ENCODE results near the gene FAAP20. TPM values are rescaled to one million over a fixed set of nuclear protein-coding genes. Genes with fewer than 3 reads are reported as not detected.
A peak's percentile ranks its signal among the peaks of the same experiment; 100 is the strongest.

Gene FAAP20
- total RNA-seq, 1 experiment from 2014 or later: 119 TPM

- no peak overlapping the region for H3K27ac ChIP-seq (ENCODE audit: insufficient read length, low read depth, low read length)
Measured at GRCh38 chr1:2199042-2199810, 4.7 kb upstream of the FAAP20 start.

More at GRCh38 chr1:2199042-2199810, 4.7 kb upstream of the FAAP20 start:
- no peak overlapping the region for H3T11ph ChIP-seq (ENCODE audit: low read length)
- Mint-ChIP-seq H3K27me3 (ENCODE audit: low read depth) (no peaks in the 10 kb centered on the region; the same call in 1 of the 2 replicates), H3K27ac (peak overlapping the region; percentile 70 to 95 (median 93); a peak in 4 of 7 replicates), H3K4me1 (peaks cover 6 to 18% of the 10 kb centered on the region in 2 experiments), H3K36me3 (ENCODE audit: insufficient read depth in 1 of 3, low read depth in 3 of 3) (no peaks in the 10 kb centered on the region), H3K4me3 (peak overlapping the region; percentile 68 to 78), H3K9me3 (no peaks in the 10 kb centered on the region)
- no peak overlapping the region for H2BK120ac ChIP-seq (ENCODE audit: low read depth, low read length, poor library complexity, severe bottlenecking)
- no peaks in the 10 kb centered on the region for H4K20me1 ChIP-seq (ENCODE audit: control insufficient read depth, insufficient read depth, insufficient read length)
- H3K9ac ChIP-seq (ENCODE audit: extremely low read depth, insufficient read length, low read length): peak overlapping the region; percentile 20
- H3K18ac ChIP-seq (ENCODE audit: insufficient read length, low read depth, low read length): no peak overlapping the region
- no peaks in the 10 kb centered on the region for H3K4me1 ChIP-seq (ENCODE audit: insufficient read depth, low read length)
- H4K5ac ChIP-seq (ENCODE audit: insufficient read length, low read depth, low read length): no peak overlapping the region
- H3K23me2 ChIP-seq (ENCODE audit: insufficient read length, low read depth, low read length, poor library complexity, severe bottlenecking): peaks cover 3% of the 10 kb centered on the region
- no peak overlapping the region for H2BK5ac ChIP-seq (ENCODE audit: insufficient read length, low read length)
- no peak overlapping the region for H4K91ac ChIP-seq (ENCODE audit: insufficient read length, low read depth, low read length)
- H2BK20ac ChIP-seq (ENCODE audit: low read depth, low read length, poor library complexity, severe bottlenecking): no peak overlapping the region
- H2AFZ ChIP-seq (ENCODE audit: low read length): no peak overlapping the region
- peak overlapping the region; percentile 55 for H3K4me2 ChIP-seq (ENCODE audit: insufficient read depth, insufficient read length, low read length)
- H2AK5ac ChIP-seq (ENCODE audit: insufficient read length, low read length): no peak overlapping the region
- no peak overlapping the region for H3K4ac ChIP-seq (ENCODE audit: low read depth, low read length)
- no peaks in the 10 kb centered on the region for H3K79me1 ChIP-seq (ENCODE audit: insufficient read depth, low read depth, low read length, poor library complexity, severe bottlenecking)
- no peaks in the 10 kb centered on the region for H3K9me3 ChIP-seq (ENCODE audit: control insufficient read depth, low read depth, low read length)
- H2BK15ac ChIP-seq (ENCODE audit: low read depth, low read length): no peak overlapping the region
- H3K23ac ChIP-seq (ENCODE audit: insufficient read length, low read depth, low read length): no peak overlapping the region
- H3K14ac ChIP-seq (ENCODE audit: insufficient read depth, low read length): no peak overlapping the region
- TF ChIP-seq CTCF (conservative IDR thresholded peaks at IDR 0.05): peak; percentile 20; the same call in 2 of the 3 replicates
- H3K27me3 ChIP-seq (ENCODE audit: insufficient read depth, low read length): no peaks in the 10 kb centered on the region
- no peak overlapping the region for H4K8ac ChIP-seq (replicated peaks; ENCODE audit: insufficient read length, low read depth, low read length)
- no peaks in the 10 kb centered on the region for H3K79me2 ChIP-seq (ENCODE audit: insufficient read depth, low read length)
- H2BK12ac ChIP-seq (ENCODE audit: insufficient read length, low read depth, low read length): no peak overlapping the region
- peak; percentile 89 for DNase-seq
- no CpG with 5 or more reads among the region's 24 CpGs for WGBS (ENCODE audit: extremely low coverage, insufficient read length, low lambda C conversion rate)
- H3K56ac ChIP-seq (ENCODE audit: insufficient read length, low read depth, low read length): no peak overlapping the region

Measured in H9 (cell line).